DMS 273 (cell line): ENCODE data around the gene PCDH9.

Source experiments
- DNase-seq: peaks from one replicate; lab custom pipeline; 2025; ENCODE audit not compliant: unreplicated experiment; lab: John Stamatoyannopoulos, UW

Gene PCDH9

GRCh38 chr13:67045357-67045756 is 184.8 kb downstream of the PCDH9 start:
- DNase-seq = no peak

- no peak for DNase-seq
These were observed 186.2 kb downstream of the PCDH9 start for GRCh38 chr13:67043901-67044300.

GRCh38 chr13:67042556-67042955 is 187.6 kb downstream of the PCDH9 start:
- no peak for DNase-seq

GRCh38 chr13:67036699-67037457 is 193.3 kb downstream of the PCDH9 start:
- DNase-seq = no peak

- no peak for DNase-seq
These were observed 197.0 kb downstream of the PCDH9 start for GRCh38 chr13:67033170-67033569.

- DNase-seq = peak; percentile 66
These were observed 206.8 kb downstream of the PCDH9 start for GRCh38 chr13:67023130-67023876.

- DNase-seq = no peak
These were observed 211.4 kb downstream of the PCDH9 start for GRCh38 chr13:67018775-67019174.

GRCh38 chr13:67017276-67017675 is 212.9 kb downstream of the PCDH9 start:
- DNase-seq = peak; percentile 73

- DNase-seq = no peak
These were observed 214.0 kb downstream of the PCDH9 start for GRCh38 chr13:67015976-67016600.

- DNase-seq = no peak
These were observed 215.7 kb downstream of the PCDH9 start for GRCh38 chr13:67014399-67014798.

- DNase-seq = no peak
These were observed 216.4 kb downstream of the PCDH9 start for GRCh38 chr13:67013709-67014108.

- no peak for DNase-seq
These were observed 222.0 kb downstream of the PCDH9 start for GRCh38 chr13:67008075-67008668.

- no peak for DNase-seq
These were observed 225.6 kb downstream of the PCDH9 start for GRCh38 chr13:67004511-67004910.

- no peak for DNase-seq
These were observed 226.4 kb downstream of the PCDH9 start for GRCh38 chr13:67003743-67004142.

GRCh38 chr13:67001363-67001762 is 228.8 kb downstream of the PCDH9 start:
- no peak for DNase-seq

GRCh38 chr13:66996503-66996902 is 233.6 kb downstream of the PCDH9 start:
- no peak for DNase-seq

GRCh38 chr13:66995203-66995611 is 234.9 kb downstream of the PCDH9 start:
- no peak for DNase-seq

- DNase-seq = no peak
These were observed 235.5 kb downstream of the PCDH9 start for GRCh38 chr13:66994517-66995202.

GRCh38 chr13:66994097-66994496 is 236.0 kb downstream of the PCDH9 start:
- DNase-seq = peak; percentile 23

GRCh38 chr13:66992719-66993118 is 237.4 kb downstream of the PCDH9 start:
- DNase-seq = no peak

- DNase-seq = no peak
These were observed 238.0 kb downstream of the PCDH9 start for GRCh38 chr13:66992183-66992582.
